ENCODE results near the gene UBE2QL1. TPM values are rescaled to one million over a fixed set of nuclear protein-coding genes. Genes with fewer than 3 reads are reported as not detected.

UBE2QL1 gene
- total RNA-seq, 1 donor from 2014 or later = not detected

DNA sequence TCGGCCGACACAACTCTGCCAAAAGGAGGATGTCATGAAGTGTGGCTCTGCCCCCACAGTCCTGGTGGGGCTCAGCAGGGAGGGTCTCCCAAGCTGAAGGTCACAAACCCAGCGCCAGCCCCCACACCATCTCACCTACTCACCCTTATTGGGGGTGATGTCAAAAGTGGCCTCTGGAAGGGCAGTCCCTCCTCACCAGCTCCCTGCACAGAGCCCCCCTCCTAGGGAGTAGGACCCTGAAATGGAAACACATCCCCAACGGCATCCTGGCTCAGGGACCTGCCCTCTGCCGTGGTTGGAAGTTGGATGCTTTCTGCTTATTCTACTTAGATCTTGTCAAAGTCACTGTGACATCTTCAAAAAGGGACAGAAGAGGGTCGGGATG, 94.7 kb downstream of the UBE2QL1 start:
- H3K4me3 ChIP-seq (ENCODE audit: low read depth, low read length) = no peak overlapping the region
- DNase-seq (ENCODE audit: low read depth) = no peak
- TF ChIP-seq, protein P1, sequence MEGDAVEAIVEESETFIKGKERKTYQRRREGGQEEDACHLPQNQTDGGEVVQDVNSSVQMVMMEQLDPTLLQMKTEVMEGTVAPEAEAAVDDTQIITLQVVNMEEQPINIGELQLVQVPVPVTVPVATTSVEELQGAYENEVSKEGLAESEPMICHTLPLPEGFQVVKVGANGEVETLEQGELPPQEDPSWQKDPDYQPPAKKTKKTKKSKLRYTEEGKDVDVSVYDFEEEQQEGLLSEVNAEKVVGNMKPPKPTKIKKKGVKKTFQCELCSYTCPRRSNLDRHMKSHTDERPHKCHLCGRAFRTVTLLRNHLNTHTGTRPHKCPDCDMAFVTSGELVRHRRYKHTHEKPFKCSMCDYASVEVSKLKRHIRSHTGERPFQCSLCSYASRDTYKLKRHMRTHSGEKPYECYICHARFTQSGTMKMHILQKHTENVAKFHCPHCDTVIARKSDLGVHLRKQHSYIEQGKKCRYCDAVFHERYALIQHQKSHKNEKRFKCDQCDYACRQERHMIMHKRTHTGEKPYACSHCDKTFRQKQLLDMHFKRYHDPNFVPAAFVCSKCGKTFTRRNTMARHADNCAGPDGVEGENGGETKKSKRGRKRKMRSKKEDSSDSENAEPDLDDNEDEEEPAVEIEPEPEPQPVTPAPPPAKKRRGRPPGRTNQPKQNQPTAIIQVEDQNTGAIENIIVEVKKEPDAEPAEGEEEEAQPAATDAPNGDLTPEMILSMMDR (conservative IDR thresholded peaks at IDR 0.05; ENCODE audit: low read depth, low read length) = no peak

DNA sequence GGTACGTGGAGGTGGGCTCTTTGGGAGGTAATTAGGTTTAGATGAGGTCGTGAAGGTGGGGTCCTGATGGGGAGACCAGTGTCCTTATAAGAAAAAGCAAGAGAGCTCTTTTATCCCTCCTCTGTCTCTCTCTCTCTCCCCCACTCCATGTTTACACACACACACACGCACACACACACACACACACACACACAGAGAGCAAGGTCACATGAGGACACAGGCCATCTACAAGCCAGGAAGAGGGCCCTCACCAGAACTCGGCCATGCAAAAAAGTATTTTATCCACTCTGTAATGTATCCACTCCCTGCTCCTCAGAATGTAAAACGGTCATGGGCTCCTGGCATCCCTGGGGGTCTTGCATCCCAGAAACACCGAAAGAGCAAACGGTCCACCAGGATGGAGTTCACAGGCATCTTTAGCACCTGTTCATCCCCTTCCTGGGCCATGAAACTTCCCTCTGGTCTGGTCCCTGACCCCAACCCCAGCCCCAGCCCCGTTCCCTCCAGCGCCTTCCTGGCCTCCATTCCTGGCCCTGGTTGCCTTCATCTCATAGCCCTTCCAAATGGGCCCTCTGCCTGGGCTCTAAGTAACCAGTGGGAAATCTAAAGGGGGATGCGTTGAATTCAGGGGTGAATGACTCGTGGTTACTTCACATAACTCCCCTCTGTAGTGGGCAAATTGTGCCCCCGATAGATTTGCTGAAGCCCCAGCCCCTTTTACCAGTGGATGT, 95.3 kb downstream of the UBE2QL1 start:
- DNase-seq (ENCODE audit: low read depth) = no peak
- H3K4me3 ChIP-seq (ENCODE audit: low read depth, low read length) = no peak overlapping the region
- TF ChIP-seq, protein P1 (conservative IDR thresholded peaks at IDR 0.05; ENCODE audit: low read depth, low read length) = no peak

Other genes with a start within 250 kb of the UBE2QL1 start
- gene MED10, start 70.3 kb upstream of the UBE2QL1 start, total RNA-seq = 28.3 and 38.3 TPM in 2 replicates
- 59.0 and 70.5 TPM in 2 replicates for gene NSUN2, start 184.2 kb downstream of the UBE2QL1 start, total RNA-seq
- 21.4 and 24.9 TPM in 2 replicates for gene SRD5A1, start 184.6 kb downstream of the UBE2QL1 start, total RNA-seq